ENCODE measurements around the gene SCUBE1. TPM values are rescaled to one million over a fixed set of nuclear protein-coding genes. Genes with fewer than 3 reads are reported as not detected.

Gene SCUBE1
- total RNA-seq, 1 donor from 2014 or later = not detected

GRCh38 chr22:43153899-43154298, 189.3 kb downstream of the SCUBE1 start:
- no peak for TF ChIP-seq CTCF (conservative IDR thresholded peaks at IDR 0.05; ENCODE audit: low read depth, low read length)
- DNase-seq (ENCODE audit: low read depth) = no peak
- H3K4me3 ChIP-seq (ENCODE audit: low read depth, low read length) = no peak overlapping the region

GRCh38 chr22:43152357-43153071, 190.7 kb downstream of the SCUBE1 start:
- DNase-seq (ENCODE audit: low read depth) = no peak
- no peak for TF ChIP-seq CTCF (conservative IDR thresholded peaks at IDR 0.05; ENCODE audit: low read depth, low read length)
- peak overlapping the region; percentile 65 for H3K4me3 ChIP-seq (ENCODE audit: low read depth, low read length)

- peak overlapping the region; percentile 65 for H3K4me3 ChIP-seq (ENCODE audit: low read depth, low read length)
- no peak for TF ChIP-seq CTCF (conservative IDR thresholded peaks at IDR 0.05; ENCODE audit: low read depth, low read length)
- no peak for DNase-seq (ENCODE audit: low read depth)
Measured at GRCh38 chr22:43152003-43152356, 191.2 kb downstream of the SCUBE1 start.

GRCh38 chr22:43151251-43152002, 191.7 kb downstream of the SCUBE1 start, which contains the start of gene TSPO:
Gene TSPO (plus strand): TSS chr22:43151559. CDS start chr22:43159239, 7,680 bp downstream.
- TF ChIP-seq CTCF (conservative IDR thresholded peaks at IDR 0.05; ENCODE audit: low read depth, low read length) = no peak
- H3K4me3 ChIP-seq (ENCODE audit: low read depth, low read length) = peak within 1 kb of the TSS; percentile 65
- DNase-seq (ENCODE audit: low read depth) = no peak

GRCh38 chr22:43150731-43151206, 192.4 kb downstream of the SCUBE1 start:
- no peak for TF ChIP-seq CTCF (conservative IDR thresholded peaks at IDR 0.05; ENCODE audit: low read depth, low read length)
- H3K4me3 ChIP-seq (ENCODE audit: low read depth, low read length) = peak overlapping the region; percentile 65
- DNase-seq (ENCODE audit: low read depth) = no peak

- no peak for TF ChIP-seq CTCF (conservative IDR thresholded peaks at IDR 0.05; ENCODE audit: low read depth, low read length)
- no peak overlapping the region for H3K4me3 ChIP-seq (ENCODE audit: low read depth, low read length)
- no peak for DNase-seq (ENCODE audit: low read depth)
Measured at GRCh38 chr22:43148581-43148980, 194.6 kb downstream of the SCUBE1 start.

All from epithelial cell of proximal tubule (primary cell).